ENCODE measurements around the gene LRIG1.
"Not testable (repeated sequence)": the region's sequence is repeated elsewhere in the genome, so short reads cannot be mapped to it uniquely, and the experiment has no call there.

The LRIG1 gene

GRCh38 chr3:66439666-66440344 is 61.0 kb downstream of the LRIG1 start:
- no peak for DNase-seq

- DNase-seq = no peak
These were observed 62.8 kb downstream of the LRIG1 start for GRCh38 chr3:66438046-66438445.

- peak in 1 of 2 experiments; percentile 17 for DNase-seq
These were observed 63.4 kb downstream of the LRIG1 start for GRCh38 chr3:66437341-66437929.

GRCh38 chr3:66435989-66436388 is 64.8 kb downstream of the LRIG1 start:
- no peak for DNase-seq

GRCh38 chr3:66434726-66435125 is 66.1 kb downstream of the LRIG1 start:
- DNase-seq = no peak

- no peak for DNase-seq
These were observed 67.4 kb downstream of the LRIG1 start for GRCh38 chr3:66433522-66433782.

GRCh38 chr3:66432767-66433521 is 67.9 kb downstream of the LRIG1 start:
- no peak for DNase-seq

- no peak for DNase-seq
These were observed 68.6 kb downstream of the LRIG1 start for GRCh38 chr3:66432041-66432766.

GRCh38 chr3:66431494-66431893 is 69.3 kb downstream of the LRIG1 start:
- DNase-seq = no peak

- no peak for DNase-seq
These were observed 69.9 kb downstream of the LRIG1 start for GRCh38 chr3:66430876-66431275.

GRCh38 chr3:66428733-66429132 is 72.1 kb downstream of the LRIG1 start:
- peak in 1 of 2 experiments; percentile 70 for DNase-seq

GRCh38 chr3:66427951-66428474 is 72.8 kb downstream of the LRIG1 start:
- no peak for DNase-seq

GRCh38 chr3:66427352-66427751 is 73.5 kb downstream of the LRIG1 start:
- no peak for DNase-seq

GRCh38 chr3:66426135-66426534 is 74.7 kb downstream of the LRIG1 start:
- DNase-seq = no peak

GRCh38 chr3:66425576-66426114 is 75.2 kb downstream of the LRIG1 start:
- no peak for DNase-seq

GRCh38 chr3:66425032-66425431 is 75.8 kb downstream of the LRIG1 start:
- no peak for DNase-seq

GRCh38 chr3:66423791-66424190 is 77.0 kb downstream of the LRIG1 start:
- no peak for DNase-seq

- DNase-seq = not testable (repeated sequence)
These were observed 78.9 kb downstream of the LRIG1 start for GRCh38 chr3:66421893-66422292.

- DNase-seq = not testable (repeated sequence)
These were observed 79.7 kb downstream of the LRIG1 start for GRCh38 chr3:66421144-66421543.

- DNase-seq = no peak
These were observed 81.8 kb downstream of the LRIG1 start for GRCh38 chr3:66419036-66419435.

GRCh38 chr3:66418475-66418931 is 82.3 kb downstream of the LRIG1 start:
- no peak for DNase-seq

GRCh38 chr3:66416556-66417304 is 84.1 kb downstream of the LRIG1 start:
- DNase-seq = no peak

Measured in NCI-H524 (cell line).